Gastroesophageal sphincter (tissue), 4 donors: ENCODE data around the gene TSPAN14. TPM values are rescaled to one million over a fixed set of nuclear protein-coding genes. Genes with fewer than 3 reads are reported as not detected.

Experiments
- ATAC-seq: fragments of 150-250 bp; one replicate; pipeline ENCODE4 v1.9.1; 2016; ENCODE audit warnings: mild to moderate bottlenecking, moderate library complexity
- H3K27ac ChIP-seq, 4 donors: fragments of 200-600 bp; sonication (generic) in 3 of 4; 1 replicate in 3 of 4; 2 replicates in 1 of 4; pipeline ENCODE4 v1.5.1; 2016 to 2019
- H3K27me3 ChIP-seq: fragments of 200-600 bp; sonication (generic); one replicate; pipeline ENCODE4 v1.5.1; 2019
- H3K36me3 ChIP-seq, 2 donors: fragments of 200-600 bp; sonication (generic); one replicate each; pipeline ENCODE4 v1.5.1; 2019; ENCODE audit warnings: control low read depth in 1 of 2
- H3K4me1 ChIP-seq, 3 donors: fragments of 200-600 bp; sonication (generic); 1 replicate in 2 of 3; 2 replicates in 1 of 3; pipeline ENCODE4 v1.5.1; 2016 to 2019; ENCODE audit warnings: control low read depth in 2 of 3
- H3K4me3 ChIP-seq, 2 donors: fragments of 200-600 bp; sonication (generic); one replicate each; pipeline ENCODE4 v1.5.1; 2019; ENCODE audit warnings: mild to moderate bottlenecking in 1 of 2, moderate library complexity in 1 of 2
- H3K9me3 ChIP-seq, 3 donors: fragments of 200-600 bp; sonication (generic); one replicate each; pipeline ENCODE4 v1.5.1; 2017 to 2019; ENCODE audit warnings: control low read depth in 2 of 3
- CTCF ChIP-seq, 4 experiments: fragments of 200-600 bp in 2 of 4; fragments of 450-650 bp in 2 of 4; sonication (generic) in 1 of 4; IDR thresholded peaks; one replicate each; pipeline ENCODE4 v1.5.1; 2017 to 2019; ENCODE audit warnings: antibody characterized with exemption in 4 of 4, mild to moderate bottlenecking in 2 of 4, moderate library complexity in 2 of 4
- EP300 ChIP-seq: sonication (generic); formaldehyde crosslinking; IDR thresholded peaks from one replicate; pipeline ENCODE4 v1.6.1; 2017; ENCODE audit warnings: antibody characterized with exemption, mild to moderate bottlenecking
- POLR2A ChIP-seq, 2 donors: fragments of 450-650 bp; IDR thresholded peaks; one replicate each; pipeline ENCODE4 v1.6.1; 2017; ENCODE audit warnings: antibody characterized with exemption in 2 of 2, mild to moderate bottlenecking in 2 of 2, moderate library complexity in 1 of 2
- POLR2AphosphoS5 ChIP-seq: sonication (generic); formaldehyde crosslinking; IDR thresholded peaks from one replicate; pipeline ENCODE4 v1.6.1; 2017; ENCODE audit warnings: antibody characterized with exemption
- WGBS, 2 donors: methylation state at CpG; one replicate each; pipeline ENCODE4 v1.1.5; 2018; ENCODE audit warnings: low coverage in 1 of 2; 5-methylcytosine and 5-hydroxymethylcytosine counted together
- total RNA-seq, 4 donors: library from RNA; depleted of rRNA; stranded (reverse); fragments of >200 nt; gene quantifications; one replicate each; pipeline ENCODE4 v1.1.0, GENCODE V29; 2016

The TSPAN14 gene
- 10 to 100 TPM; 23.3 to 52.4 (median 37.1) TPM for total RNA-seq

GRCh38 chr10:80453842-80454512 lies at the start of gene TSPAN14:
TSPAN14 (plus strand) TSS chr10:80454310; CDS start chr10:80489234, 34,924 bp downstream.
- peak; percentile 61 for TF ChIP-seq POLR2AphosphoS5
- no peak for TF ChIP-seq EP300
- peak in 2 of 4 experiments; percentile 3 to 11 for TF ChIP-seq CTCF (IDR thresholded peaks at IDR 0.05)
- TF ChIP-seq POLR2A (IDR thresholded peaks at IDR 0.05): peak; percentile 46 to 47
- no peaks in the 10 kb centered on the region for H3K27me3 ChIP-seq
- no peaks in the 10 kb centered on the region for H3K36me3 ChIP-seq
- peak within 1 kb of the TSS; percentile 85 to 99 (median 96) for H3K27ac ChIP-seq
- WGBS, 2 donors: 0% methylated on average over 4 of the region's 97 CpGs; no CpG with 5 or more reads in 1 of the 2 donors
- ATAC-seq: peak; percentile 94
- peak within 1 kb of the TSS; percentile 75 to 96 for H3K4me3 ChIP-seq
- peaks cover 0 to 56% (median 29%) of the 10 kb centered on the region in 3 donors for H3K4me1 ChIP-seq
- H3K9me3 ChIP-seq: no peaks in the 10 kb centered on the region

- Histone ChIP-seq H3K27me3 (peaks cover 14% of the 10 kb centered on the region), H3K4me1 (peaks cover 0 to 26% (median under 1%) of the 10 kb centered on the region in 3 donors), H3K36me3 (no peaks in the 10 kb centered on the region), H3K4me3 (no peak overlapping the region), H3K27ac (no peak overlapping the region), H3K9me3 (no peaks in the 10 kb centered on the region)
- TF ChIP-seq EP300 (no peak), POLR2A (IDR thresholded peaks at IDR 0.05) (no peak), POLR2AphosphoS5 (no peak)
- WGBS, 2 donors: 86 to 100% methylated on average over 1 of the region's 1 CpG
- no peak for ATAC-seq
Measured at GRCh38 chr10:80405035-80405434, 49.1 kb upstream of the TSPAN14 start.

GRCh38 chr10:80405626-80406025 lies 48.5 kb upstream of the TSPAN14 start:
- 67 to 71% methylated on average over 3 to 4 of the region's 4 CpGs for WGBS, 2 donors
- H3K9me3 ChIP-seq: no peaks in the 10 kb centered on the region
- H3K27me3 ChIP-seq: peaks cover 14% of the 10 kb centered on the region
- H3K4me1 ChIP-seq: peaks cover 0 to 32% (median 5%) of the 10 kb centered on the region in 3 donors
- H3K36me3 ChIP-seq: no peaks in the 10 kb centered on the region
- ATAC-seq: no peak
- H3K4me3 ChIP-seq: no peak overlapping the region
- no peak for TF ChIP-seq POLR2A (IDR thresholded peaks at IDR 0.05)
- no peak for TF ChIP-seq CTCF (IDR thresholded peaks at IDR 0.05)
- no peak for TF ChIP-seq POLR2AphosphoS5
- TF ChIP-seq EP300: no peak
- H3K27ac ChIP-seq: no peak overlapping the region

- peaks cover 14% of the 10 kb centered on the region for H3K27me3 ChIP-seq
- H3K4me3 ChIP-seq: no peak overlapping the region
- H3K27ac ChIP-seq: no peak overlapping the region
- no peaks in the 10 kb centered on the region for H3K9me3 ChIP-seq
- H3K36me3 ChIP-seq: no peaks in the 10 kb centered on the region
- peaks cover 0 to 38% (median 5%) of the 10 kb centered on the region in 3 donors for H3K4me1 ChIP-seq
- WGBS, 2 donors: 66 to 68% methylated on average over 4 of the region's 4 CpGs
- no peak for TF ChIP-seq POLR2AphosphoS5
- no peak for TF ChIP-seq POLR2A (IDR thresholded peaks at IDR 0.05)
- no peak for TF ChIP-seq CTCF (IDR thresholded peaks at IDR 0.05)
- no peak for TF ChIP-seq EP300
- no peak for ATAC-seq
Measured at GRCh38 chr10:80406204-80406603, 47.9 kb upstream of the TSPAN14 start.

GRCh38 chr10:80407812-80408241 lies 46.3 kb upstream of the TSPAN14 start:
- Histone ChIP-seq H3K4me3 (peak overlapping the region; percentile 83 to 84), H3K4me1 (peaks cover 0 to 49% (median 5%) of the 10 kb centered on the region in 3 donors), H3K9me3 (no peaks in the 10 kb centered on the region), H3K36me3 (no peaks in the 10 kb centered on the region), H3K27ac (peak overlapping the region; percentile 23 to 90 (median 76)), H3K27me3 (peaks cover 14% of the 10 kb centered on the region)
- ATAC-seq: peak; percentile 26
- TF ChIP-seq POLR2AphosphoS5 (no peak), EP300 (no peak), CTCF (IDR thresholded peaks at IDR 0.05) (no peak), POLR2A (IDR thresholded peaks at IDR 0.05) (no peak)
- 28 to 45% methylated on average over 4 to 14 of the region's 16 CpGs for WGBS, 2 donors
